Heart left ventricle (tissue), 16 donors: ENCODE measurements around the gene SH3TC2. TPM values are rescaled to one million over a fixed set of nuclear protein-coding genes. Genes with fewer than 3 reads are reported as not detected.
A peak's percentile ranks its signal among the peaks of the same experiment; 100 is the strongest.

Source experiments
- ATAC-seq, 4 donors: fragments of 200-7000 bp; cut with Tn5 transposase; one replicate each; pipeline ENCODE4 v1.9.1; 2020 to 2022; ENCODE audit warnings: moderate library complexity in 4 of 4, mild to moderate bottlenecking in 3 of 4, moderate number of reproducible peaks in 1 of 4
- DNase-seq, 5 donors: peaks; one replicate each; pipeline ENCODE4 v3.0.0-alpha.2; 2020
- H3K27ac ChIP-seq, 12 donors: fragments of 200-600 bp; sonication (generic) in 4 of 12; one replicate each; pipeline versions ENCODE4 v1.5.0 to v1.8.0; 2016 to 2022; ENCODE audit warnings: mild to moderate bottlenecking in 2 of 12
- H3K27me3 ChIP-seq, 9 donors: fragments of 200-600 bp; sonication (generic) in 2 of 9; one replicate each; pipeline versions ENCODE4 v1.5.1 to v1.8.0; 2016 to 2022; ENCODE audit warnings: mild to moderate bottlenecking in 3 of 9
- H3K36me3 ChIP-seq, 9 donors: fragments of 200-600 bp; sonication (generic) in 2 of 9; one replicate each; pipeline versions ENCODE4 v1.5.0 to v1.8.0; 2018 to 2022; ENCODE audit warnings: mild to moderate bottlenecking in 2 of 9
- H3K4me1 ChIP-seq, 12 donors: fragments of 200-600 bp; sonication (generic) in 4 of 12; one replicate each; pipeline versions ENCODE4 v1.5.0 to v1.8.0; 2016 to 2022; ENCODE audit warnings: mild to moderate bottlenecking in 3 of 12
- H3K4me3 ChIP-seq, 12 donors: fragments of 200-600 bp; sonication (generic) in 4 of 12; one replicate each; pipeline versions ENCODE4 v1.5.0 to v1.8.0; 2017 to 2022; ENCODE audit warnings: mild to moderate bottlenecking in 9 of 12, moderate library complexity in 4 of 12
- H3K9me3 ChIP-seq, 12 donors: fragments of 200-600 bp; sonication (generic) in 4 of 12; one replicate each; pipeline versions ENCODE4 v1.5.0 to v1.8.0; 2016 to 2022; ENCODE audit warnings: mild to moderate bottlenecking in 1 of 12
- POLR2A ChIP-seq, 2 donors: fragments of 450-650 bp; IDR thresholded peaks; one replicate each; pipeline ENCODE4 v1.6.1; 2017; ENCODE audit warnings: antibody characterized with exemption in 2 of 2, mild to moderate bottlenecking in 2 of 2, moderate library complexity in 2 of 2
- WGBS, 4 donors: extraction: QIAGEN DNeasy Blood & Tissue Kit in 2 of 4; methylation state at CpG; one replicate each; pipeline versions ENCODE4 v1.1.5 to v1.1.7; 2013 to 2018; 5-methylcytosine and 5-hydroxymethylcytosine counted together
- intact Hi-C, 10 donors: fragments of 100-400 bp; cut with DNase I; formaldehyde crosslinking; loops; one replicate each; pipeline versions ENCODE4 v1.11.1 to v1.14.2; 2022
- polyA plus RNA-seq, 2 donors: library from polyadenylated mRNA; stranded (reverse); fragments of 200-250 nt; gene quantifications; one replicate each; pipeline ENCODE4 v1.2.3, GENCODE V29; 2013
- total RNA-seq, 9 donors: library from RNA; depleted of rRNA in 2 of 9; stranded (reverse); fragments of >200 nt in 2 of 9; fragmentation: NEBNext Ultra II Directional in 3 of 9; extraction: Animal tissue kit (Norgen Biotek cat#: 25700) in 3 of 9; gene quantifications; one replicate each; pipeline versions ENCODE4 v1.1.0 to v1.2.4, GENCODE V29; 2016 to 2023
- TF ChIP-seq, protein P1 (sequence below), 12 donors: fragments of 200-600 bp; sonication (generic) in 4 of 12; IDR thresholded peaks; one replicate each; pipeline versions ENCODE4 v1.5.0 to v1.8.0; 2018 to 2022; ENCODE audit warnings: antibody characterized with exemption in 12 of 12, mild to moderate bottlenecking in 5 of 12
- donor health status: ischemic (EF 13 %, LVEDD 7.1; RV severe dilation, severe dysfunction).
- donor health status: healthy with polysubstance abuse.
- donor health status: DM: no; HTN: yes; CAD: no.
- donor health status: DM: no; HTN: no; CAD: no.
- donor health status: ischemic (EF 25% LVEDD 6.9; RV normal size, moderate dysfunction).
- donor health status: ischemic (EF 25% LVEDD 5.7; RV mildly dilated, moderate dysfunction).
- donor health status: healthy.
- donor health status: DM: yes; HTN: yes; CAD: no.
- donor health status: ischemic (EF 35%, LVEDD 5.7; RV mildly dilated, moderate dysfunction).
- donor health status: nonischemic (EF 11% LVEDD 7.7; RV severe dilation, severe dysfunction).
- donor health status: DM: yes; HTN: yes; CAD: no.
- donor health status: PGD.
- donor health status: ischemic (EF 29% LVEDD 5.4; RV normal size, mild dysfunction).
- donor health status: nonischemic (EF 23%, LVEDD 6.1; RV moderate dilation, normal function).

SH3TC2 gene
- total and polyA plus RNA-seq, 11 donors, result 1.6 to 12.7 (median 4.0) TPM

DNA sequence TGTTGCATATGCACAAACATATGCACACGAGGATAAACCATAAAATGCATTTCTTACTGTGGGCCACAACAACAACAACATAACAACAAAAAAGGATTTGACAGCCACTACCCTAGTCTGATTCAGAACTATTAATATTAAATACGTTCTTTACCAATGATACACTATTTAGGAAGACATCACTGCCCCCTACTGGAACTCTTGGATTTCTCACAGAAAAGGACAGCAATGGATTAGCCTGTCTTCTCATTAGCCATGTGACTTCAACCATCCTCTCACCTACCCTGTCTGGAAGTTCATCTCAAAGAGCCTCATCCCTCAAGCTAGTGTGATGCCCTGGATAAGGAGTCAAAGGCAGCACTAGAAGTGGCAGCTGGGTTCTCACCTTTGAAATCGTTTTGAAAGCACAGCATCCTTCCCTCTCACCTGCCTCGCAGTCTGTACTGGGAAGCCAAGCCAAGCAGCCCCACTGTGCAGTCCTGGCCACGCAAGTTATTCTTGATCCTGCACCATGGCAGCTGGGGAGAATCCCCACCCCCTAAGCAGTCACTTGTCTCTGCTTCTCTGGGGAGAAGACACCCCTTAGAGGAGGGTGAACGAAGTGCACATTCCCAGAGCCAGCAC is 64.6 kb downstream of the SH3TC2 start:
- Histone ChIP-seq H3K9me3 (no peaks in the 10 kb centered on the region), H3K4me1 (peaks cover 0 to 28% (median 6%) of the 10 kb centered on the region in 12 donors), H3K27ac (no peak overlapping the region), H3K36me3 (no peaks in the 10 kb centered on the region), H3K27me3 (no peaks in the 10 kb centered on the region), H3K4me3 (no peak overlapping the region)
- intact Hi-C loops, result loop anchor here in 8 of 10 donors (2.0 to 5.0 kb wide), 8 partner anchors 86 to 265 kb away; partner anchors contain the start of gene ADRB2 (in 2 of the 8)
- TF ChIP-seq, protein P1, sequence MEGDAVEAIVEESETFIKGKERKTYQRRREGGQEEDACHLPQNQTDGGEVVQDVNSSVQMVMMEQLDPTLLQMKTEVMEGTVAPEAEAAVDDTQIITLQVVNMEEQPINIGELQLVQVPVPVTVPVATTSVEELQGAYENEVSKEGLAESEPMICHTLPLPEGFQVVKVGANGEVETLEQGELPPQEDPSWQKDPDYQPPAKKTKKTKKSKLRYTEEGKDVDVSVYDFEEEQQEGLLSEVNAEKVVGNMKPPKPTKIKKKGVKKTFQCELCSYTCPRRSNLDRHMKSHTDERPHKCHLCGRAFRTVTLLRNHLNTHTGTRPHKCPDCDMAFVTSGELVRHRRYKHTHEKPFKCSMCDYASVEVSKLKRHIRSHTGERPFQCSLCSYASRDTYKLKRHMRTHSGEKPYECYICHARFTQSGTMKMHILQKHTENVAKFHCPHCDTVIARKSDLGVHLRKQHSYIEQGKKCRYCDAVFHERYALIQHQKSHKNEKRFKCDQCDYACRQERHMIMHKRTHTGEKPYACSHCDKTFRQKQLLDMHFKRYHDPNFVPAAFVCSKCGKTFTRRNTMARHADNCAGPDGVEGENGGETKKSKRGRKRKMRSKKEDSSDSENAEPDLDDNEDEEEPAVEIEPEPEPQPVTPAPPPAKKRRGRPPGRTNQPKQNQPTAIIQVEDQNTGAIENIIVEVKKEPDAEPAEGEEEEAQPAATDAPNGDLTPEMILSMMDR (IDR thresholded peaks at IDR 0.05), result peak; percentile 57 to 77 (median 68)
- no peak for TF ChIP-seq POLR2A (IDR thresholded peaks at IDR 0.05)
- DNase-seq (peak in 1 of 5 donors; percentile 28), ATAC-seq (peak in 3 of 4 donors; percentile 47 to 69 (median 69))
- WGBS, 4 donors, result 63 to 67% (median 65%) methylated on average over 6 of the region's 6 CpGs

DNA sequence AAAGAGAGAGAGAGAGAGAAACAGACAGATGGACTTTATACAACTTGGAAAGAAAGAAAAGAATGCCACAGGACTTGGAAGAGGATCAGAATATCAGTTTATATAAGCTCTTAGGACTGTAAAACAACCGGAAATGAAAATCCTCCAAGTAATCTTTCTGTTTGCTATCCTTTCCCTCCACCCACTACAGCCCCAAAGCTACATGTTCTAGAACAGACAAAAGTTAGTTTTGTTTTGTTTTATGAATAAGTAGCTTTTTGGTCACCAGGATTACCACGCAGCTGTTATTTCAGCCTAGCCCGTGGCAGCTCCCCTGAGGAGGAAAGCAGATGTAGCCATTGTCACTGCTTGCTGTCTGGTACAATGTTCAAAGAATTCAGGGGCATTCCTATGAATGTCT is 66.6 kb downstream of the SH3TC2 start:
- intact Hi-C loops, result loop anchor here in 6 of 10 donors (5.0 kb wide), 4 partner anchors 84 to 259 kb away; no protein-coding TSS in a partner anchor
- Histone ChIP-seq H3K27me3 (no peaks in the 10 kb centered on the region), H3K4me3 (no peak overlapping the region), H3K27ac (no peak overlapping the region), H3K4me1 (peaks cover 0 to 15% (median 0%) of the 10 kb centered on the region in 12 donors), H3K36me3 (no peaks in the 10 kb centered on the region), H3K9me3 (no peaks in the 10 kb centered on the region)
- TF ChIP-seq POLR2A (IDR thresholded peaks at IDR 0.05), result no peak
- 49 to 75% (median 62%) methylated on average over 3 of the region's 3 CpGs for WGBS, 4 donors
- no peak for ATAC-seq
- no peak for DNase-seq

DNA sequence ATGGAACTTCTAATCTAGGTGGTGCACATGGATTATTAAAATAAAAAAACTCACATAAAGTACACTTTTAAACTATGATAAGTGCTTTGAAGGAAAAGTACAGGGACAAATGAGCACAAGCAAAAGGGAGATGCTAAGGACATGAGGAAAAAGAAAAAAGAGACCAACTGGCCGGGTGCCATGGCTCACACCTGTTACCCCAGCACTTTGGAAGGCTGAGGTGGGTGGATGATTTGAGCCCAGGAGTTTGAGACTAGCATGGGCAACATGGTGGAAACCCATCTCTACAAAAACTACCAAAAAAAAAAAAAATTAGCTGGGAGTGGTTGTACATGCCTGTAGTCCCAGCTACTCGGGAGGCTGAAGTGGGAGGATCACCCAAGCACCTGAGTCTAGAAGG is 67.1 kb downstream of the SH3TC2 start:
- no peaks in the 10 kb centered on the region for H3K9me3 ChIP-seq
- H3K27me3 ChIP-seq, result no peaks in the 10 kb centered on the region
- DNase-seq (no peak), ATAC-seq (no peak)
- H3K27ac ChIP-seq, result no peak overlapping the region
- peaks cover 0 to 13% (median 0%) of the 10 kb centered on the region in 12 donors for H3K4me1 ChIP-seq
- H3K4me3 ChIP-seq, result no peak overlapping the region
- TF ChIP-seq POLR2A (IDR thresholded peaks at IDR 0.05), result no peak
- TF ChIP-seq, protein P1 (IDR thresholded peaks at IDR 0.05), result no peak
- intact Hi-C loops, result loop anchor here in 6 of 10 donors (5.0 kb wide), 4 partner anchors 83 to 258 kb away; no protein-coding TSS in a partner anchor
- no peaks in the 10 kb centered on the region for H3K36me3 ChIP-seq
- WGBS, 4 donors, result 79 to 90% (median 86%) methylated on average over 2 of the region's 2 CpGs

DNA sequence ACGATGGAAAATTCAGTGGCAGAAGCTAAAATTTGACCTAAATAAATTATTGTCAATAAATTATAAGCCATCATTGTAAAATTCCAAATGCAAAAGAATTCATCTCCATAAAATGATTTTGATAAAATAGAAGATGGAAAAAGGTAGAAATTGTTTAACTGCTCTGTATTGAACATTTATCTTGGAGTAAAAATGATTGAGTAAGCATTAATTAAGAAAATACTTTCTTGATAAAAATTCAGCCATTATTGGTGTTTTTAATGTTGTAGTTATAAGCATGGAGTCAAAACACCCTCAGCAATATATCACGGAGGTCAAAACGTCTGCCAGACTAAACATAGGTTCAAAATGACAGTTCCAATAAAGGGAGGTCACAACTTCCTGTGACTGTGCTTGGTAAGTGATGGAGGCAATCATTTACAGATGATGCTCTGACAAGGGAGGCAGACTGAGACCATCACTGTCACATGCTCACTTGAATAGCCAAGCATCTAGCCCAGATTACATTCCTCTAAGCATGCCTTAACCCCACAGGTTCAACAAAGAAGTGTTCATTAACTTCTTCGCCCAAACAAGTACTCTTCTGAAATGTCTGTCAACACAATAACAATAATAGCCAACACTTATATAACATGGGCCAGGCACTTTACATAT is 69.5 kb downstream of the SH3TC2 start:
- no peaks in the 10 kb centered on the region for H3K9me3 ChIP-seq
- H3K36me3 ChIP-seq, result no peaks in the 10 kb centered on the region
- intact Hi-C loops, result no loop called here
- H3K4me1 ChIP-seq, result no peaks in the 10 kb centered on the region
- TF ChIP-seq POLR2A (IDR thresholded peaks at IDR 0.05), result no peak
- TF ChIP-seq, protein P1 (IDR thresholded peaks at IDR 0.05), result no peak
- H3K27ac ChIP-seq, result no peak overlapping the region
- WGBS, 4 donors, result 72 to 80% (median 78%) methylated on average over 4 of the region's 4 CpGs
- H3K4me3 ChIP-seq, result no peak overlapping the region
- DNase-seq (no peak), ATAC-seq (no peak)
- H3K27me3 ChIP-seq, result no peaks in the 10 kb centered on the region
